Activated CD4-positive, alpha-beta memory T cell treated with anti-CD3 and anti-CD28 coated beads for 36 hours (primary cell): ENCODE measurements around the gene PNKD. TPM values are rescaled to one million over a fixed set of nuclear protein-coding genes. Genes with fewer than 3 reads are reported as not detected.

Experiments used
- CTCF ChIA-PET: fragments of 350-600 bp; sonication (Branson Sonifier 250); formaldehyde crosslinking; loops from one replicate; lab custom pipeline; 2021; ENCODE audit warnings: antibody characterized with exemption, inconsistent platforms; lab: Charles Lee
- POLR2A ChIA-PET: fragments of 350-600 bp; sonication (Branson Sonifier 250); formaldehyde crosslinking; loops from one replicate; lab custom pipeline; 2021; ENCODE audit warnings: antibody characterized with exemption; lab: Charles Lee
- DNase-seq: peaks from one replicate; pipeline ENCODE4 v3.0.0-alpha.2; 2020
- H3K27ac Mint-ChIP-seq: one replicate; pipeline ENCODE4 v1.8.0; 2021; ENCODE audit warnings: mixed read lengths
- H3K27me3 Mint-ChIP-seq: one replicate; pipeline ENCODE4 v1.8.0; 2021; ENCODE audit warnings: mixed read lengths
- H3K36me3 Mint-ChIP-seq: one replicate; pipeline ENCODE4 v1.8.0; 2021; ENCODE audit warnings: mixed read lengths
- H3K4me1 Mint-ChIP-seq: one replicate; pipeline ENCODE4 v1.8.0; 2021; ENCODE audit warnings: low read depth, mixed read lengths
- H3K4me3 Mint-ChIP-seq: one replicate; pipeline ENCODE4 v1.8.0; 2021; ENCODE audit warnings: mild to moderate bottlenecking, mixed read lengths
- H3K9me3 Mint-ChIP-seq: one replicate; pipeline ENCODE4 v1.8.0; 2021; ENCODE audit warnings: mixed read lengths
- intact Hi-C: fragments of 100-400 bp; cut with micrococcal nuclease; formaldehyde crosslinking; loops from one replicate; pipeline ENCODE4 v1.15.1; 2023
- microRNA-seq: library from miRNA; unstranded; fragments of <30 nt; microRNA quantifications from one replicate; pipeline ENCODE4 v1.2.0, GENCODE V29; 2022; ENCODE audit warnings: borderline number of aligned reads, borderline microRNAs expressed, borderline replicate concordance
- total RNA-seq, 2 experiments: library from RNA; stranded (reverse); gene quantifications; one replicate each; pipeline ENCODE4 v1.2.3, GENCODE V29; 2021

PNKD gene
- total RNA-seq, 2 experiments from 2014 or later: 18.4 to 19.4 TPM

DNA sequence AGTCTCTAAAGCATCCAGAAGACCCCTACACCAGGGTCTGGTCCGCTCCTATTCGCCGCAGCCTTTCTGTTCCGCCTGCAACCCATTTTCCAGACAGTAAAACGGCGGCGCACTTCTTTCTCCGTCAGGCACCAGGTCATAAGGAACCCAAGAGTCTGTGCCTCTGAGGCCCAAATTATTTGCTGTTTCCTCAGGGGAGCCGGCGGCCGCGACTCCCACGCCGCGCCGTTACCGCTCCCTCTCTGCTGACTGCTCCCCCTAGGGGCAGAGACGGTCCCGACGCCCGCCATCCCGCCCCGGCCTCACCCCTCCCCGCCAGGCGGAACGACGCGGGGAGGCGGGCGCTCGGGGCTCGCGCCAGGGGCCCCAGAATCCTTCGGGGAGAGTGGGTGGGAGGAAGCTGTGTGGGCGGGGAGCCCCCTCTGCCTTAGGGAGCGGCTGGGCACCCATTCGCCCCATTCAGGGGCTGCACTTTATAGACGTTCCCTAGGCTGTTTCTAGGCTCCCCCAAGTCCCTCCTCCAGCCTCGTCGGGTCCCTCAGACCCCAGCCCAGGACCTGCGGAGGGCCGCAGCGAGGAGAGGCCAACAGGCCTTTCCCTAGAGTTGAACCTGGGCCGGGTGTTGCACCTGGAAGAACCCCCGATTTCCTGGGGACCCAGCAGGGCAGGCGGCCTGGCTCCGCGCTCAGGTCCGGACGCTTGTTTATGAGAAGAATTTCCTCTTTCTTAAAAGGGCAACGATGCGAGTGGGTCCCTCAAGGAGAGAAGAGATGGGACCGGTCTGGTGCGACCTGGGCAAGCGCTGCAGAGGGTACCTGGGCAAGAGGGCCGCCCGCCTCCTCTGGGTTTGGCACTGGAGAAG lies 125.7 kb downstream of the PNKD start:
- no peaks in the 10 kb centered on the region for H3K9me3 Mint-ChIP-seq
- H3K27ac Mint-ChIP-seq: peak overlapping the region; percentile 88
- POLR2A ChIA-PET: interaction anchor here (1.5 kb wide), 1 partner anchor 10 kb away, joined by 5 read pairs; no protein-coding TSS in a partner anchor
- no peaks in the 10 kb centered on the region for H3K27me3 Mint-ChIP-seq
- H3K36me3 Mint-ChIP-seq: peaks cover 1% of the 10 kb centered on the region
- H3K4me3 Mint-ChIP-seq: peak overlapping the region; percentile 90
- DNase-seq: peak; percentile 96
- peaks cover 34% of the 10 kb centered on the region for H3K4me1 Mint-ChIP-seq
- intact Hi-C loops: loop anchor here (1.0 to 5.0 kb wide), 13 partner anchors 10 to 851 kb away; partner anchors contain the start of genes AAMP, BCS1L, CNOT9 and GLB1L
- CTCF ChIA-PET: interaction anchor here (0.8 to 1.5 kb wide), 13 partner anchors 9 to 124 kb away, joined by 3 to 10 read pairs (median 4); no protein-coding TSS in a partner anchor

Small RNA genes lying within 50 kb of the gene (microRNA-seq; reads per million reads assigned to microRNA genes)
- gene MIR6513: 4.7 reads per million, percentile 12 among the genes with 10 or more reads in this experiment
- gene MIR6810: not detected

Other genes with a start within 250 kb of the PNKD start
- 1 to 10 TPM in 1 of 2 experiments, under 1 TPM in 1; 0.93 to 1.8 TPM for gene RUFY4, start 201.3 kb upstream of the PNKD start, total RNA-seq
- not detected for gene CXCR2, start 144.5 kb upstream of the PNKD start, total RNA-seq
- not detected for gene CXCR1, start 103.6 kb upstream of the PNKD start, total RNA-seq
- 100 to 1,000 TPM; 564 to 570 TPM for gene ARPC2, start 53.3 kb upstream of the PNKD start, total RNA-seq
- under 1 TPM; 0.14 to 0.19 TPM for gene GPBAR1, start 9.5 kb upstream of the PNKD start, total RNA-seq
- 10 to 100 TPM; 60.8 to 65.6 TPM for gene AAMP, start 382 bp upstream of the PNKD start, total RNA-seq
- gene TMBIM1, start 22.0 kb downstream of the PNKD start, total RNA-seq: 10 to 100 TPM; 71.8 to 79.2 TPM
- gene CATIP, start 86.3 kb downstream of the PNKD start, total RNA-seq: not detected
- gene SLC11A1, start 111.8 kb downstream of the PNKD start, total RNA-seq: under 1 TPM; 0.10 to 0.26 TPM
- 10 to 100 TPM; 64.4 to 69.7 TPM for gene CTDSP1, start 129.3 kb downstream of the PNKD start, total RNA-seq
- gene VIL1, start 148.6 kb downstream of the PNKD start, total RNA-seq: not detected